Activated CD4-positive, alpha-beta T cell treated with anti-CD3 and anti-CD28 coated beads, Interleukin-2, amount 10 ng/mL, durations not matched to agents 24 days and 14 days (primary cell): Measurements from ENCODE around the gene ATG10. TPM values are rescaled to one million over a fixed set of nuclear protein-coding genes. Genes with fewer than 3 reads are reported as not detected.
"Not testable (repeated sequence)": the region's sequence is repeated elsewhere in the genome, so short reads cannot be mapped to it uniquely, and the experiment has no call there.

Experiments
- DNase-seq: peaks from one replicate; pipeline ENCODE4 v3.0.0; 2022
- H3K27ac Mint-ChIP-seq: one replicate; pipeline ENCODE4 v1.8.0; 2022; ENCODE audit warnings: mild to moderate bottlenecking, mixed read lengths
- H3K27me3 Mint-ChIP-seq: one replicate; pipeline ENCODE4 v1.8.0; 2022; ENCODE audit warnings: mixed read lengths
- H3K36me3 Mint-ChIP-seq: one replicate; pipeline ENCODE4 v1.8.0; 2022; ENCODE audit warnings: low read depth, mild to moderate bottlenecking, mixed read lengths
- H3K4me1 Mint-ChIP-seq: one replicate; pipeline ENCODE4 v1.8.0; 2021; ENCODE audit warnings: mixed read lengths
- H3K4me3 Mint-ChIP-seq: one replicate; pipeline ENCODE4 v1.8.0; 2022; ENCODE audit warnings: mild to moderate bottlenecking, moderate library complexity, mixed read lengths
- H3K9me3 Mint-ChIP-seq: one replicate; pipeline ENCODE4 v1.8.0; 2021; ENCODE audit warnings: mixed read lengths
- intact Hi-C: fragments of 100-400 bp; cut with micrococcal nuclease; formaldehyde crosslinking; loops from one replicate; pipeline ENCODE4 v1.15.1; 2023
- total RNA-seq: library from RNA; stranded (reverse); gene quantifications from 2 replicates; pipeline ENCODE4 v1.2.3, GENCODE V29; 2022

ATG10 gene
- total RNA-seq, 1 donor from 2014 or later: 5.9 TPM

DNA sequence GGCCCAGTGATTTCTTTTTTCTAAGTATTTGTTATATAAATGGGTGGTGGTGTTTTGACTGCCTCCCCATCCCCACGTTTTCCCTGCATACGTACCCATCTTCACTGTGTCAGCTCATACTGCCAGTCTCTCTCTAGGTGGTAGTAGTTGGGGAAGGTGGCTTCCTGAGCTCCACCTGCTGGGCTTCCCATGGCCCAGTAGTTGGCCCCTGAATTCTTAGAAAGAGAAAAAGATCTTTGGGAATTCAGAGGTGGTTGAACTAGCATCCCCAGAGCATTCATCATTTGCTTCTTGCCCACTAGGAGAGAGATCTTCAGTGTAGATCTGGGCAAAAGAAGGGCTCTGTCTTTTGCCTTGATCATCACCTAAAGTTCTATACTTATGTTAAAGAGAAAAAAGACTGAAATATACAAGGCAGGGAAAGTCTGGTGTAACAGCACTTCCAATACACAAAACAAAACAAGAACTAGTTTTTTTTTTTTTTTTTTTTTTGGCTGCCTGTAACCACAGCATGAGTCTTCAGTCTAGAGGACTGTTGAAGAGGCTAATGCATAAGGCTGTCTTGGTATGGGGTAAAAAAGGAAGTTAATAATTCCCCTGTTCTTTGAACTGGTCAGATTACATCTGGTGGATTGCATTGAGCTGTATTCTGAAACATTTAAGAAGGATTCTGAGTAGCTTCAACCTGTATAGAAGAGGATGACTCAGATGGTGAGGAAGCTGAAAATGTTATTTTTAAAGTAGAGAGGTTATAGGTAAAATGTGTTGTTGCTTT lies 128.7 kb downstream of the ATG10 start:
- intact Hi-C loops: no loop called here

DNA sequence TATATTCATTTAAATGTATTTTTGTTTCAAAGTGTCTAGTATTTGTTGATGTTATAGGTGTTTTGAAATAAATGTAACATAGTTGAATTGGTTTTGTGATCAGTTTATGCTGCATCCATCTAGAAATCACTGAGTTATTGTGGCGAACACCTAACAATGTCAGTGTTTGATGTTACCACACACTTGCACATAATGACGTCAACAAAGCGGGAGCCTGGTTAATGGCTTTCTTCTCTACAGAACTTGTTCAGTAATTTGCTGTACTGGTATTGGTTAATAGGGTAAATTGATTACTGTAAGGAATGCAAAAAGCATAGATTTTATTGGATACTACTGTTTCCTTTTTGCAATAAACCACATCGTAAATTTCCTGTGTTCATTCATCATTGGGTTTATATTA lies 133.0 kb downstream of the ATG10 start:
- peaks cover 8% of the 10 kb centered on the region for H3K4me1 Mint-ChIP-seq
- H3K9me3 Mint-ChIP-seq: no peaks in the 10 kb centered on the region
- DNase-seq: no peak
- H3K4me3 Mint-ChIP-seq: no peak overlapping the region
- no peaks in the 10 kb centered on the region for H3K36me3 Mint-ChIP-seq
- no peak overlapping the region for H3K27ac Mint-ChIP-seq
- intact Hi-C loops: loop anchor here (5.0 kb wide), 2 partner anchors 122 to 133 kb away; partner anchors contain the start of gene ATG10
- H3K27me3 Mint-ChIP-seq: no peaks in the 10 kb centered on the region

More for the DNA sequence above, 128.7 kb downstream of the ATG10 start:
- Mint-ChIP-seq H3K4me1 (peaks cover 12% of the 10 kb centered on the region), H3K27ac (no peak overlapping the region), H3K27me3 (no peaks in the 10 kb centered on the region), H3K9me3 (no peaks in the 10 kb centered on the region), H3K36me3 (no peaks in the 10 kb centered on the region), H3K4me3 (no peak overlapping the region)
- no peak for DNase-seq

GRCh38 chr5:82105457-82105856 lies 133.6 kb downstream of the ATG10 start:
- no peak overlapping the region for H3K27ac Mint-ChIP-seq
- no peaks in the 10 kb centered on the region for H3K27me3 Mint-ChIP-seq
- DNase-seq: no peak
- no peaks in the 10 kb centered on the region for H3K36me3 Mint-ChIP-seq
- no peaks in the 10 kb centered on the region for H3K9me3 Mint-ChIP-seq
- intact Hi-C loops: loop anchor here (5.0 kb wide), 2 partner anchors 122 to 133 kb away; partner anchors contain the start of gene ATG10
- H3K4me3 Mint-ChIP-seq: no peak overlapping the region
- peaks cover 5% of the 10 kb centered on the region for H3K4me1 Mint-ChIP-seq

GRCh38 chr5:82106207-82106606 lies 134.4 kb downstream of the ATG10 start:
- Mint-ChIP-seq H3K4me3 (no peak overlapping the region), H3K27ac (no peak overlapping the region), H3K4me1 (peaks cover 4% of the 10 kb centered on the region), H3K36me3 (no peaks in the 10 kb centered on the region), H3K9me3 (no peaks in the 10 kb centered on the region), H3K27me3 (no peaks in the 10 kb centered on the region)
- no peak for DNase-seq
- intact Hi-C loops: loop anchor here (5.0 kb wide), 2 partner anchors 121 to 134 kb away; partner anchors contain the start of gene ATG10

DNA sequence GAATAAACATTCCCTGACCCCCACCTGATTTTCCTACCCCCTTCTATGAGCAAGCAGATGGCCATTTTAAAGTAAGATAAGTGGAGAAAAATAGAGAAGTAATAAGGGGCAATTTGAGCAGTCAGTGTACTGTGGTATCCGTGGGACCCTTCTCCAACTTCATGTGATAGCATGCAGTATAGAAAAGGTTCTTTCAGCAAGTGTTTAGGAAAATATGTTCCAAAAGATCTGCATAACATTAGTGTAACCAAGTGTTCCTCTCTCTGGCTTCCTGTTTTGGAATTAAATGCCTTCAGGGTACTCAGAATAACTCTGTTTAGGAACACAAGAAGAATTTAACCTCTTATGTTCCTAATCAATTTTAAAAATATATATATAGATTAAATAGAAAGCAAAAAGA lies 134.9 kb downstream of the ATG10 start:
- Mint-ChIP-seq H3K4me3 (no peak overlapping the region), H3K9me3 (no peaks in the 10 kb centered on the region), H3K27ac (no peak overlapping the region), H3K4me1 (peaks cover 4% of the 10 kb centered on the region), H3K27me3 (no peaks in the 10 kb centered on the region), H3K36me3 (no peaks in the 10 kb centered on the region)
- intact Hi-C loops: loop anchor here (5.0 kb wide), 2 partner anchors 121 to 134 kb away; partner anchors contain the start of gene ATG10
- no peak for DNase-seq

GRCh38 chr5:82107267-82107666 lies 135.4 kb downstream of the ATG10 start:
- Mint-ChIP-seq H3K36me3 (no peaks in the 10 kb centered on the region), H3K9me3 (no peaks in the 10 kb centered on the region), H3K27me3 (no peaks in the 10 kb centered on the region), H3K4me1 (peaks cover 4% of the 10 kb centered on the region), H3K4me3 (no peak overlapping the region), H3K27ac (no peak overlapping the region)
- intact Hi-C loops: loop anchor here (5.0 kb wide), 2 partner anchors 120 to 135 kb away; partner anchors contain the start of gene ATG10
- DNase-seq: no peak

GRCh38 chr5:82109013-82109412 lies 137.2 kb downstream of the ATG10 start:
- Mint-ChIP-seq H3K27me3 (no peaks in the 10 kb centered on the region), H3K36me3 (no peaks in the 10 kb centered on the region), H3K4me1 (peaks cover 4% of the 10 kb centered on the region), H3K9me3 (no peaks in the 10 kb centered on the region), H3K27ac (no peak overlapping the region), H3K4me3 (no peak overlapping the region)
- no peak for DNase-seq
- intact Hi-C loops: loop anchor here (5.0 kb wide), 2 partner anchors 118 to 137 kb away; partner anchors contain the start of gene ATG10

DNA sequence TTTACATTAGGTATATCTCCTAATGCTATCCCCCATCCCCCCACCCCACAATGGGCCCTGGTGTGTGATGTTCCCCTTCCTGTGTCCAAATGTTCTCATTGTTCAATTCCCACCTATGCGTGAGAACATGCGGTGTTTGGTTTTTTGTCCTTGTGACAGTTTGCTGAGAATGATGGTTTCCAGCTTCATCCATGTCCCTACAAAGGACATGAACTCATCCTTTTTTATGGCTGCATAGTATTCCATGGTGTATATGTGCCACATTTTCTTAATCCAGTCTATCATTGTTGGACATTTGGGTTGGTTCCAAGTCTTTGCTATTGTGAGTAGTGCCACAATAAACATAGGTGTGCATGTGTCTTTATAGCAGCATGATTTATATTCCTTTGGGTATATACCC lies 138.1 kb downstream of the ATG10 start:
- not testable (repeated sequence) for DNase-seq, H3K27me3 Mint-ChIP-seq, H3K4me1 Mint-ChIP-seq, H3K9me3 Mint-ChIP-seq, H3K27ac Mint-ChIP-seq, H3K4me3 Mint-ChIP-seq, H3K36me3 Mint-ChIP-seq
- intact Hi-C loops: loop anchor here (5.0 kb wide), 2 partner anchors 117 to 138 kb away; partner anchors contain the start of gene ATG10

GRCh38 chr5:82111191-82111590 lies 139.4 kb downstream of the ATG10 start:
- Mint-ChIP-seq H3K9me3 (no peaks in the 10 kb centered on the region), H3K27me3 (no peaks in the 10 kb centered on the region), H3K4me1 (no peaks in the 10 kb centered on the region), H3K27ac (no peak overlapping the region), H3K36me3 (no peaks in the 10 kb centered on the region), H3K4me3 (no peak overlapping the region)
- intact Hi-C loops: no loop called here
- no peak for DNase-seq

- H3K4me1 Mint-ChIP-seq: no peaks in the 10 kb centered on the region
- H3K27me3 Mint-ChIP-seq: no peaks in the 10 kb centered on the region
- no peaks in the 10 kb centered on the region for H3K36me3 Mint-ChIP-seq
- DNase-seq: no peak
- H3K4me3 Mint-ChIP-seq: no peak overlapping the region
- H3K27ac Mint-ChIP-seq: no peak overlapping the region
- peaks cover 3% of the 10 kb centered on the region for H3K9me3 Mint-ChIP-seq
- intact Hi-C loops: no loop called here
Measured at GRCh38 chr5:82115858-82116257, 144.0 kb downstream of the ATG10 start.

DNA sequence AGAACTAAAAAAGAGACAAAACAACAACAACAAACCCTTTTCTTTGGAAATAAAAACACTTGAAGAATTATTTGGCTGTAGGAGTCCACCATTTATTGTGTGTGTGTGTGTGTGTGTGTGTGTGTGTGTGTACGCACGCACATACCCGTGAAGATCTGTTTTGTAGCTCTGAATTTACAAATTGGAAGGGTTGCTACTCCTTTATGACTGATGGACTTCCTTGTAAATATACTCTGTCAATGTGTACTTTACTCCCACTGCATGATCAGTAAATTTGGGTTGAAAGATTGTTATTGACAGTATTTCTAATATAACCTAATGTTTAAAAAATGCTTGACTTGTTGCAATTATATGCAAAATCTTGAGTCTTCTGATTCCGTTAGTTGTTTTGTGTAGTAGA lies 148.1 kb downstream of the ATG10 start:
- no peaks in the 10 kb centered on the region for H3K27me3 Mint-ChIP-seq
- DNase-seq: no peak
- H3K4me3 Mint-ChIP-seq: no peak overlapping the region
- H3K36me3 Mint-ChIP-seq: no peaks in the 10 kb centered on the region
- no peaks in the 10 kb centered on the region for H3K4me1 Mint-ChIP-seq
- H3K9me3 Mint-ChIP-seq: peaks cover 9% of the 10 kb centered on the region
- no peak overlapping the region for H3K27ac Mint-ChIP-seq
- intact Hi-C loops: no loop called here

- intact Hi-C loops: no loop called here
- Mint-ChIP-seq H3K27ac (no peak overlapping the region), H3K36me3 (peaks cover 2% of the 10 kb centered on the region), H3K9me3 (peaks cover 21% of the 10 kb centered on the region), H3K4me3 (no peak overlapping the region), H3K4me1 (no peaks in the 10 kb centered on the region), H3K27me3 (no peaks in the 10 kb centered on the region)
- DNase-seq: no peak
Measured at GRCh38 chr5:82129723-82130285, 158.0 kb downstream of the ATG10 start.

- Mint-ChIP-seq H3K4me3 (no peak overlapping the region), H3K27ac (no peak overlapping the region), H3K36me3 (peaks cover 2% of the 10 kb centered on the region)
Measured at GRCh38 chr5:82130602-82131001, 158.8 kb downstream of the ATG10 start.

DNA sequence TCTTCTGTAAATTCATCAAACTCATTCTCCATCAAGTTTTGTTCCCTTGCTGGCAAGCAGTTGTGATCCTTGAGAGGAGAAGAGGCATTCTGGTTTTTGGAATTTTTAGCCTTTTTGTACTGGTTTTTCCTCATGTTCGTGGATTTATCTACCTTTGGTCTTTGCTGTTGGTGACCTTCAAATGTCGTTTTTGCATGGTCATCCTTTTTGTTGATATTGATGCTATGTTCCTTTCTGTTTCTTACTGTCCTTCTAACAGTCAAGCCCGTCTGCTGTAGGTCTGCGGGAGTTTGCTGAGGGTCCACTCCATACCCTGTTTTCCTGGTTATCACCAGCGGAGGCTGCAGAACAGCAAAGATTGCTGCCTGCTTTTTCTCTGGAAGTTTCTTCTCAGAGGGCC lies 165.4 kb downstream of the ATG10 start:
- Mint-ChIP-seq H3K36me3 (no peaks in the 10 kb centered on the region), H3K9me3 (peaks cover 7% of the 10 kb centered on the region), H3K4me1 (no peaks in the 10 kb centered on the region), H3K4me3 (no peak overlapping the region), H3K27ac (no peak overlapping the region), H3K27me3 (no peaks in the 10 kb centered on the region)
- intact Hi-C loops: no loop called here
- DNase-seq: no peak

More at GRCh38 chr5:82130602-82131001, 158.8 kb downstream of the ATG10 start:
- DNase-seq: no peak
- no peaks in the 10 kb centered on the region for H3K4me1 Mint-ChIP-seq
- H3K27me3 Mint-ChIP-seq: no peaks in the 10 kb centered on the region
- intact Hi-C loops: no loop called here
- peaks cover 28% of the 10 kb centered on the region for H3K9me3 Mint-ChIP-seq
